Activated CD4-positive, alpha-beta T cell treated with anti-CD3 and anti-CD28 coated beads for 36 hours (primary cell): ENCODE data around the gene WDR11. TPM values are rescaled to one million over a fixed set of nuclear protein-coding genes. Genes with fewer than 3 reads are reported as not detected.

Experiments
- ATAC-seq: fragments of 200-7000 bp; cut with Tn5 transposase; one replicate; pipeline ENCODE4 v1.10.0; 2021; ENCODE audit warnings: mild to moderate bottlenecking, moderate library complexity
- CTCF ChIA-PET: fragments of 350-600 bp; sonication (Branson Sonifier 250); formaldehyde crosslinking; loops from one replicate; lab custom pipeline; 2021; ENCODE audit warnings: antibody characterized with exemption; lab: Charles Lee
- POLR2A ChIA-PET: fragments of 350-600 bp; sonication (Branson Sonifier 250); formaldehyde crosslinking; loops from one replicate; lab custom pipeline; 2021; ENCODE audit warnings: antibody characterized with exemption, inconsistent platforms; lab: Charles Lee
- DNase-seq: peaks from one replicate; pipeline ENCODE4 v3.0.0-alpha.2; 2020
- H3K27ac Mint-ChIP-seq: one replicate; pipeline ENCODE4 v1.8.0; 2021; ENCODE audit warnings: mixed read lengths
- H3K27me3 Mint-ChIP-seq: one replicate; pipeline ENCODE4 v1.8.0; 2021; ENCODE audit warnings: mixed read lengths
- H3K36me3 Mint-ChIP-seq: one replicate; pipeline ENCODE4 v1.8.0; 2021; ENCODE audit warnings: low read depth, mixed read lengths
- H3K4me1 Mint-ChIP-seq: one replicate; pipeline ENCODE4 v1.8.0; 2021; ENCODE audit warnings: mixed read lengths
- H3K4me3 Mint-ChIP-seq: one replicate; pipeline ENCODE4 v1.8.0; 2021; ENCODE audit warnings: mild to moderate bottlenecking, moderate library complexity, mixed read lengths
- H3K9me3 Mint-ChIP-seq: one replicate; pipeline ENCODE4 v1.8.0; 2021; ENCODE audit warnings: low read depth, mixed read lengths
- intact Hi-C, 2 experiments: fragments of 100-400 bp; cut with DNase I in 1 of 2; cut with micrococcal nuclease in 1 of 2; formaldehyde crosslinking; loops; one replicate each; pipeline versions ENCODE4 v1.14.2 to v1.15.1; 2022 to 2024; cut with DNase I, micrococcal nuclease
- total RNA-seq, 2 experiments: library from RNA; stranded (reverse); gene quantifications; one replicate each; pipeline ENCODE4 v1.2.3, GENCODE V29; 2021

The WDR11 gene
- total RNA-seq, 2 experiments from 2014 or later: 39.6 to 65.1 TPM

DNA sequence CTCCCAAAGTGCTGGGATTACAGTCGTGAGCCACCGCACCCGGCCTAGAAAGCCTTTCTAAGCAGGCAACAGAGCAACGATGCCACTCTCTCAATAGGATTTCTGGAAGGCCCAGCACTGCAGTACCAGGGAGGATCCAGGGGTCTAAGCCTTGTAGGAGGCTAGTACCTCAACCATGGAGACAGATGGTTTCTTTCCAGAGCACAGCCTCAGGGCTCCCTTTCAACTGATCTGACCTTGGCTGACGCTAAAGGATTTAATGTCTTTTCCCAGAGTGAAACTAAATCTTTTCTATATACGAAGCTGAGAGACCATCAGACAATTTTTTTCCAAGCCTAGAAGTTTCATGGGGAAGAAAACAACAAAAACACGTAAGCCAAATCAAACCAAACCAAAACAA is 78.0 kb downstream of the WDR11 start:
- Mint-ChIP-seq H3K4me3 (no peak overlapping the region), H3K9me3 (no peaks in the 10 kb centered on the region), H3K4me1 (no peaks in the 10 kb centered on the region), H3K27me3 (no peaks in the 10 kb centered on the region), H3K27ac (no peak overlapping the region), H3K36me3 (no peaks in the 10 kb centered on the region)
- DNase-seq: no peak
- ChIA-PET POLR2A (no interaction called here), CTCF (no interaction called here)
- no peak for ATAC-seq
- intact Hi-C loops: no loop called here

DNA sequence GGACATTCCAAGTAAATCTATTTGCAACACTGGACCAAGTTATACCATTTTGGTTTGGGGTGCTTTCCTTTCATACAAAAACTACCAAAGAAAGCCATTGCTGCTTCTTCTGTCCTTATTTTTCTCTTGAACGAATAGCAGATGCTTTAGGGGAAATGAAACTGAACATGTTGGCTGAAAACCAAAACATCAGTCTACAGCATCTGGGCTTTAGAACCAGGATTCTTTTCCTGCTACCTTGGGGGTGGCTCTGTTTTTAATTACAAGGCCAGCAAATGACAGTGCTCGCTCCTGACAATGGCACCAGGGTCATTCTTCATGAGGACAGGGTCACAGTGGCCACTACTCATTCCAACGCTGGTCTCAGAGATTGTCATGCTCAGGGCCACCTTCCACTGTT is 80.3 kb downstream of the WDR11 start:
- H3K36me3 Mint-ChIP-seq: no peaks in the 10 kb centered on the region
- ATAC-seq (no peak), DNase-seq (no peak)
- intact Hi-C loops: no loop called here
- no peak overlapping the region for H3K27ac Mint-ChIP-seq
- no peak overlapping the region for H3K4me3 Mint-ChIP-seq
- H3K4me1 Mint-ChIP-seq: no peaks in the 10 kb centered on the region
- ChIA-PET POLR2A (no interaction called here), CTCF (no interaction called here)
- H3K27me3 Mint-ChIP-seq: no peaks in the 10 kb centered on the region
- H3K9me3 Mint-ChIP-seq: no peaks in the 10 kb centered on the region

DNA sequence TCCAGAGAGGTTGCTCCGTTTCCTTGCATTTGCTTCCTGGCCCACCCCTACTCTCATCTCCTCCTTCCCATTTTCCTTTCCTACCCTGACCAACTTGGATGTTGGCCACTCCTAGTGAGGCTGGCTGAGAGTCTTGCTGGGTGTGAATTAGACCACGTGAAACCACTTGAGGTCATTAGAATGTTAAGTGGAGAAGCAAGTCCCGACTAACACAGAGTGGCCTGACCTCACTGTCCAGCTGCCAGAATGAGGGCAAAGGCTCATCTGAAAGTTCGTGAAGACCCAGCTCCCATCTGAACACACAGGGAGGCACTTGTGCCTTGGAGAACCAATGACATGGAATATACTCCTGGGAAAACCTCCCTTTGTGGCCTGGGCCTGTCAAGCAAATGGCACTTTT is 80.8 kb downstream of the WDR11 start:
- Mint-ChIP-seq H3K36me3 (no peaks in the 10 kb centered on the region), H3K27me3 (no peaks in the 10 kb centered on the region), H3K9me3 (no peaks in the 10 kb centered on the region), H3K27ac (no peak overlapping the region), H3K4me3 (no peak overlapping the region), H3K4me1 (no peaks in the 10 kb centered on the region)
- POLR2A ChIA-PET: no interaction called here
- CTCF ChIA-PET: no interaction called here
- intact Hi-C loops: no loop called here
- ATAC-seq: no peak
- no peak for DNase-seq

DNA sequence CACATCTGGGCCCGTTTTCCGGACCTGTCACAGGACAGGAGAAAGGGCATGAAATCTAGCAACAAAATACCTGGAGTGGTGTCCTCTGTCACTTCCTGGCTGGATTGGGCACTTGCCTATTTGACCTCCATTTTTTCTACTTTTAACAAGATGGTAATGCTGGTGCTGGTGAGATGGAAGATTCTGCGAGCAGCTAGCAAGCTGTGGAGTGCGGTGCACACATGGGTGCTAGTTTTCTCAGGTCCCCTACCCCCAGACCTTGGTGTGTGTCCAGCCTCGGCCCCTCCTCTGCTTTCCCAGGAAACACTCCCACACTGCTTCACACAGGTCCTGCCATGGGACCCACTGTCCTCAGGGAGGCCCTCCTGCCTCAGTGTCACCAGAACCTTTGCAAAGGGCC is 87.7 kb downstream of the WDR11 start:
- no peaks in the 10 kb centered on the region for H3K9me3 Mint-ChIP-seq
- H3K4me1 Mint-ChIP-seq: peaks cover 5% of the 10 kb centered on the region
- H3K27me3 Mint-ChIP-seq: peaks cover 11% of the 10 kb centered on the region
- ChIA-PET POLR2A (no interaction called here), CTCF (interaction anchor here (0.6 kb wide), 3 partner anchors 11 to 858 kb away, joined by 3 read pairs; no protein-coding TSS in a partner anchor)
- ATAC-seq: no peak
- no peak overlapping the region for H3K27ac Mint-ChIP-seq
- H3K4me3 Mint-ChIP-seq: no peak overlapping the region
- no peak for DNase-seq
- H3K36me3 Mint-ChIP-seq: no peaks in the 10 kb centered on the region
- intact Hi-C loops: no loop called here

DNA sequence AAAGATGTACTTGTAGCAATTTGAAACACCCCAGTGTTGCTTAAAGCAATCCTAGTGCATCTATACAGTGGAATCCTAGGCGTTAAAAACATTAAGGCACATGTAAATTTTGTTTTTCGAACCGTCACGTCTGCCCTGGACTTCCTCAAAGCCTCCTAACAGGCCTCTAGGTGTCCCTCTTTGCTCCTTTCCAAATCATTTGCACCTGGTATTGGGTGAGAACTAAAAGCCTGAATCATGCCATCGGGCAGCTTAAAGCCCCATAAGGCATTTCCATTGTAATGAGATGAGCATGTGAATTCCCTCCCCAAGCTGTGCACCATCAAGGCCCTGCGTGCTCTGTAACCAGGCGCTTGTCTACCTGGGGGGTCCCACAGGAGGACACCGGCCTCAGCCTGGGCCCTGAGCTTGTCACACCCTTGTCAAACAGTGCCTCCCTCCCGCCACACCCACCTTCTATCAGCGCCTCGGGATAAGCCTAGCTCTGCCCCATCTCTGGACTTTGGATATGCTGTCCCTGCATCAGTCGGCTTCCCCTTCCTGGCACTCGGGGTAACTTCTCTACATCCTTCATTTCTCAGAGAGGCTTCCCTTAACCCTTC is 89.2 kb downstream of the WDR11 start:
- no peaks in the 10 kb centered on the region for H3K9me3 Mint-ChIP-seq
- H3K27me3 Mint-ChIP-seq: peaks cover 11% of the 10 kb centered on the region
- no peak for DNase-seq
- H3K4me3 Mint-ChIP-seq: no peak overlapping the region
- ChIA-PET CTCF (interaction anchor here (0.6 to 1.3 kb wide), 3 partner anchors 660 to 1750 kb away, joined by 3 to 4 read pairs (median 3); no protein-coding TSS in a partner anchor), POLR2A (no interaction called here)
- H3K4me1 Mint-ChIP-seq: peaks cover 5% of the 10 kb centered on the region
- no peak overlapping the region for H3K27ac Mint-ChIP-seq
- no peak for ATAC-seq
- no peaks in the 10 kb centered on the region for H3K36me3 Mint-ChIP-seq
- intact Hi-C loops: loop anchor here in 1 of 2 experiments (5.0 kb wide), 1 partner anchor 947 kb away; no protein-coding TSS in a partner anchor

DNA sequence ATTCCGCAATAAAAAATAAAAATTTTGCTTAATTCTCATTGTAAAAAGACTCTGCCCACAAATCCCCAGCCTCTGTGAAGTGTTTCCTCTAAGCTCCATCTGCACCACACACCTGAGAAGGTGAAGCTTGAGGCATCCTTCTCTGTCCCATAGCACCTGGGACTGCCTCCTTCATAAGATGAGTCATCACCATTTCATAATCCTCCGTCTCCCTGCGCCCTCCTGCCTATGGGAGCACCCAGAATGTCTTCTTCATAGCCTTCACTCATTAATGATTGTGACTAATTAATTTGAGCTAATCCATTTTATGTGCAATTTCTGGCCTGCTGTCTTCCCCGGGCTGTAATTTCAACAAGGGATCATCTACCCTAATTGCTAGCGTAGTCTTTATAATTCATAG is 90.3 kb downstream of the WDR11 start:
- no peak for ATAC-seq
- POLR2A ChIA-PET: no interaction called here
- Mint-ChIP-seq H3K27ac (no peak overlapping the region), H3K4me1 (peaks cover 5% of the 10 kb centered on the region), H3K36me3 (no peaks in the 10 kb centered on the region), H3K27me3 (peaks cover 11% of the 10 kb centered on the region), H3K9me3 (no peaks in the 10 kb centered on the region), H3K4me3 (no peak overlapping the region)
- CTCF ChIA-PET: interaction anchor here (1.5 kb wide), 1 partner anchor 23 kb away, joined by 4 read pairs; no protein-coding TSS in a partner anchor
- intact Hi-C loops: loop anchor here in 1 of 2 experiments (5.0 kb wide), 1 partner anchor 946 kb away; no protein-coding TSS in a partner anchor
- no peak for DNase-seq

DNA sequence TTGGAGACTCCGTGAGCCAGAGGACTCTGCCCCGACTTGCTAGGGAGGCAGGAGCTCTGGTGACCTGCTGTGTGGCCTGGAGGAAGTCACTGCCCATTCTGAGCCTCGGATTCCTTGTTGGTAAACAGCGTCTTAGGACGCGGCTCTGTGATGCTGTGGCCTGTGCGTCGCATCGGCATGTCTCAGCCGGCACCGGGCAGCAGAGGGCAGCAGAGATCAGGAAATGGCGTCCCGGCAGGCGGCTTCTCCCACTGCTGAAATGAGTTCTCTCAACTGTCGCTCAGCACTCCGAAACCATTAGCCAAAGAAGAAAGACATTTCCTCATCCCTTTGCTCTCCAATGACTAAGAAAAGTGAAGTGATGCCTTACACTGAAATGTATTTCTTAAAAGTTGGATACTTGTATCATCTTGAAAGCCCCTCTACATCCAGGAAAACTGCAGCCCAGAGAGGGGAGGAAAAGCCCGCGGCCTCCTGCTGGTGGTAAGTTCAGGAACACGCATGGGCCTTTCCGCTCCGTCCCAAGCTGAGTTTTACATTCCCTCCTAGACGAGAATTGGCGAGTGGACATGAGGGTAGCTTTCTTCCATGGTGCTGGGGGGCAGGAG is 91.7 kb downstream of the WDR11 start:
- H3K36me3 Mint-ChIP-seq: no peaks in the 10 kb centered on the region
- peaks cover 1% of the 10 kb centered on the region for H3K9me3 Mint-ChIP-seq
- intact Hi-C loops: loop anchor here (1.0 to 5.0 kb wide), 8 partner anchors 666 to 958 kb away; no protein-coding TSS in a partner anchor
- H3K27me3 Mint-ChIP-seq: peaks cover 14% of the 10 kb centered on the region
- peak; percentile 89 for DNase-seq
- peaks cover 5% of the 10 kb centered on the region for H3K4me1 Mint-ChIP-seq
- H3K27ac Mint-ChIP-seq: no peak overlapping the region
- H3K4me3 Mint-ChIP-seq: no peak overlapping the region
- POLR2A ChIA-PET: no interaction called here
- CTCF ChIA-PET: interaction anchor here (0.6 to 1.5 kb wide), 6 partner anchors 16 to 1992 kb away, joined by 3 read pairs; no protein-coding TSS in a partner anchor
- ATAC-seq: peak; percentile 97

DNA sequence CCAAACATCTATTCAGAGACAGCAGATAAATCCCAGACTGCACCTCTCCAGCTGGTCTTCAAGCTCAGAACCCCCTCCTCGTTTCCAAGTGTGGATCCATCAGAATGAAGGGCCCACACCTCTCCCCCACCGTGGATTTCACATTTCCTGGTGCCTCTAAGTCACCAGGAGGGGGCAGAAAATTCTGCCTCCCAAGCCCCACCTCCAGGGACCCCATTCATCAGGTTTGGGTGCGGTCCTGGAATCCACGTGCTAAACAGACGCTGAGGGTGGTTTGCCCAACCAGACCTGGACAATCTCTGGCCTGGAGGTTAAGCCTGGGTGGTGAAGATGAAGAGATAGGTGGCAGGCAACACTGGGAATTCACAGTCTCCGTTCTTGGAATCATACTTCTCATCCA is 92.4 kb downstream of the WDR11 start:
- H3K4me3 Mint-ChIP-seq: no peak overlapping the region
- ATAC-seq (no peak), DNase-seq (no peak)
- CTCF ChIA-PET: interaction anchor here (0.6 to 1.5 kb wide), 5 partner anchors 15 to 1991 kb away, joined by 3 read pairs; no protein-coding TSS in a partner anchor
- POLR2A ChIA-PET: no interaction called here
- intact Hi-C loops: loop anchor here (1.0 to 5.0 kb wide), 6 partner anchors 665 to 957 kb away; no protein-coding TSS in a partner anchor
- peaks cover 1% of the 10 kb centered on the region for H3K9me3 Mint-ChIP-seq
- peaks cover 5% of the 10 kb centered on the region for H3K4me1 Mint-ChIP-seq
- H3K27ac Mint-ChIP-seq: no peak overlapping the region
- no peaks in the 10 kb centered on the region for H3K36me3 Mint-ChIP-seq
- peaks cover 19% of the 10 kb centered on the region for H3K27me3 Mint-ChIP-seq

DNA sequence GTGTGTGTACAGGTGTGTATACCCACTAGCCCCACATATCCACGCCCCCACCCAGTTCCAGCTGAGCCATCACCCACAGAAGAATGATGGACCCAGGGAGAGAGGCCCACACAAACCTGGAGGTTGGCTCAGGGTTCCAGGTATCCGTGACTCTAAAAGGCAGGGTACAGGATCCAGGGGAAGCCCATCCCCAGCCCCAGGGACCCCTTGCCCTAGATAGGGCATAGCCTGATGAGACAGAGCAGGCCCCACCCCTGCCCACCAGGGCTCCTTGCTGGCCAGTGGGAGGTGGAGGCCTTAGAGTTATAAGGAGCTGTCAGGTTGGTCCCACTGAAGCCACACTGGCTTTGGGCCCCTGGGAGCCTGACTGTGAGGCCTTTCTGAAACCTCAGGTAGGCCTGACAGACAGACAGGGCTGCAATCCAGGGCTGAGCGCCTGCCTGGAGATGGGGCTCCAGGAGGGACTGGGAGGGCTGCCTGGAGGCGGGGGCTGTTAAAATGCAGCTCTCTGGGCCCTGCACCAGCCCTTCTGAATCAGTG is 93.5 kb downstream of the WDR11 start:
- ChIA-PET POLR2A (no interaction called here), CTCF (interaction anchor here (1.5 kb wide), 1 partner anchor 11 kb away, joined by 5 read pairs; no protein-coding TSS in a partner anchor)
- Mint-ChIP-seq H3K36me3 (no peaks in the 10 kb centered on the region), H3K27ac (no peak overlapping the region), H3K9me3 (peaks cover 1% of the 10 kb centered on the region), H3K27me3 (peaks cover 23% of the 10 kb centered on the region), H3K4me1 (peaks cover 5% of the 10 kb centered on the region), H3K4me3 (no peak overlapping the region)
- intact Hi-C loops: loop anchor here in 1 of 2 experiments (5.0 kb wide), 2 partner anchors 663 to 943 kb away; no protein-coding TSS in a partner anchor
- ATAC-seq (no peak), DNase-seq (no peak)

DNA sequence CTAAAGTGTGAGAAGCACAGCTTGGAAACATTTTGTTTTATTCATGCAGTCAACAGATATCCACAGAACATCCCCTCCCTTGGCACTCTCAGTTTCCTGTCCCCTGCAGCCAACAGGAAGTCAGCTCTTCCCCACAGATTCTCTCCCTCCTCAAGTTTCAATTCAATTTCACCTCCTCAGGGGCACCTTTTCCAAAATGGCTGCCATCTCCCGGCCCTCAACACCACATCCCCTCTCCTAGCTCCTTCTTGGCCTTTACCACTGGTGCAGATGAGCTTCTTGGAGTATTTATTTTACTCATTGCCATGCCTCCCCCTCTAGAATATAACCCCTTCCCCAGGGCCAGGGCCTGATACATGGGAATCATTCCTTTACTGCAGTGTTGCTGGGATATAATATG is 94.0 kb downstream of the WDR11 start:
- CTCF ChIA-PET: interaction anchor here (1.5 kb wide), 1 partner anchor 10 kb away, joined by 5 read pairs; no protein-coding TSS in a partner anchor
- peaks cover 1% of the 10 kb centered on the region for H3K9me3 Mint-ChIP-seq
- no peak overlapping the region for H3K4me3 Mint-ChIP-seq
- ATAC-seq (no peak), DNase-seq (no peak)
- POLR2A ChIA-PET: no interaction called here
- no peak overlapping the region for H3K27ac Mint-ChIP-seq
- peaks cover 27% of the 10 kb centered on the region for H3K27me3 Mint-ChIP-seq
- H3K36me3 Mint-ChIP-seq: no peaks in the 10 kb centered on the region
- intact Hi-C loops: loop anchor here in 1 of 2 experiments (5.0 kb wide), 1 partner anchor 662 kb away; no protein-coding TSS in a partner anchor
- peaks cover 5% of the 10 kb centered on the region for H3K4me1 Mint-ChIP-seq

DNA sequence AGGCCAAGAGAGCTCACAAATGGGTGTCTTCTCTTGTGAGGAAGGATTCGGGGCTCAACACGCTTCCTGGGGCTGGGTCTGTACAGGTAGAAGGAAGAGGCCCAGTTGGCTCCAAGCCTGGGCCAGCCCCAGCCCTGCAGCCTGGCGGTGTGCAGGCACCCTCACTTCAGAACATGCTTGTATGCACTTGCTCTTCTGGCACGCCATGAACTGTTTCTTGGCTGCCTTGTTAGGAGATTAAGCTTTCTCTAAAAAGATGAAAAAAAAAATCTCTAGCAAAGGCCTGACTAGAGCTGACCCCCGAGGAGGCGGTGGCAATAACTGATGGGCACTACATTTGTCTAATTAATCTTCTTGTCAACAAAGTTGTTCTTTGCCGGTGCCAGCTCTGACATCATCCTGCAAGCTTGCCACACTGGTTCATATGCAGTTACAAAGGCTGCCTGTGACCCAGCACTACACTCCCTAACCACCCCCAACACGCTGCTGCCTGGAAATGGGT is 94.7 kb downstream of the WDR11 start:
- no peak for DNase-seq
- peaks cover 5% of the 10 kb centered on the region for H3K4me1 Mint-ChIP-seq
- intact Hi-C loops: loop anchor here in 1 of 2 experiments (5.0 kb wide), 1 partner anchor 661 kb away; no protein-coding TSS in a partner anchor
- no peak overlapping the region for H3K27ac Mint-ChIP-seq
- no peak for ATAC-seq
- H3K36me3 Mint-ChIP-seq: no peaks in the 10 kb centered on the region
- POLR2A ChIA-PET: no interaction called here
- peaks cover 1% of the 10 kb centered on the region for H3K9me3 Mint-ChIP-seq
- no peak overlapping the region for H3K4me3 Mint-ChIP-seq
- CTCF ChIA-PET: interaction anchor here (0.6 to 1.5 kb wide), 2 partner anchors 9 to 91 kb away, joined by 3 to 5 read pairs; no protein-coding TSS in a partner anchor
- H3K27me3 Mint-ChIP-seq: peaks cover 29% of the 10 kb centered on the region
